AG09309 (cell line): ENCODE results near the gene CHD6.

Source experiments
- DNase-seq: peaks from one replicate; pipeline ENCODE4 v3.0.0-alpha.2; 2010; ENCODE audit warnings: low read depth
- H3K4me3 ChIP-seq: 2 replicates; pipeline ENCODE4 v1.5.1; 2011; ENCODE audit warnings: mild to moderate bottlenecking, low read depth, low read length, moderate library complexity; ENCODE audit not compliant: control insufficient read depth
- TF ChIP-seq, protein P1 (sequence below): IDR thresholded peaks from 2 replicates; pipeline ENCODE4 v1.5.1; 2011; ENCODE audit warnings: mild to moderate bottlenecking, low read depth, low read length, inconsistent platforms; ENCODE audit not compliant: insufficient read depth, control insufficient read depth; ENCODE audit errors: missing control alignments

The CHD6 gene

DNA sequence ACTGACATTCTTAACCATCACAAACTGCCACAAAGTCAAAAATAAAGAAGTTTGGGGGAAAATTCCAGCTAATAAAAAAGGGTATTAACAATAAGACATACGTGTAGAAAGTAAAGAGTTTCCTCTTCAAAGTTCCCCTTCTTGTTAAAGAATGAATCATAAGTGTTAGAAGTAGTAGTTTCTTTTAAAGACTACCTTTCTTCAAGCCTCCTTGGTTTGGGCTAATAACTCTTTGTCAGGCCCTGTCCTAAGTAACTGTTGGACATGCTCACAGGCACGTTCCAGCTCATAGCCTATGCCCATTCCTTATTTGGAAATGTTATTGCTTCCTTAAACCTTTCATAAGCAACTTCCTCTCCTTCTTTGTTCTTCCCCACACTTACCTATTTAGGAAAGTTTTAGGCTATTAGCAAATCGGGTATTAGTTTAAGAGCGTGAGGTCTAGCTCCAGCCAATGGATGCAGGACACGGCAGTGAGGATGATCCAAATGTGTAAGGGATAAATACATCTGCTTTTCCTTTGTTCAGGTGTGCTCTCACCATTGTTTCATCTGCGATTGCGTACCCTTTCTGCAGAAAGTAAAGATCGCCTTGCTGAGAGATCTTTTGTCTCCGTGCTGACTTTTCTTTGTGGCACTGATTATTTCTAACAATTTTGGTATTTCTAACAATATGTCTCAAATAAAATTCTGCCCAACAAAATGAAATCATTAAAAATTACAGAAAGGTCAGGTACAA is 64.9 kb downstream of the CHD6 start:
- no peak overlapping the region for H3K4me3 ChIP-seq
- DNase-seq = no peak
- TF ChIP-seq, protein P1, sequence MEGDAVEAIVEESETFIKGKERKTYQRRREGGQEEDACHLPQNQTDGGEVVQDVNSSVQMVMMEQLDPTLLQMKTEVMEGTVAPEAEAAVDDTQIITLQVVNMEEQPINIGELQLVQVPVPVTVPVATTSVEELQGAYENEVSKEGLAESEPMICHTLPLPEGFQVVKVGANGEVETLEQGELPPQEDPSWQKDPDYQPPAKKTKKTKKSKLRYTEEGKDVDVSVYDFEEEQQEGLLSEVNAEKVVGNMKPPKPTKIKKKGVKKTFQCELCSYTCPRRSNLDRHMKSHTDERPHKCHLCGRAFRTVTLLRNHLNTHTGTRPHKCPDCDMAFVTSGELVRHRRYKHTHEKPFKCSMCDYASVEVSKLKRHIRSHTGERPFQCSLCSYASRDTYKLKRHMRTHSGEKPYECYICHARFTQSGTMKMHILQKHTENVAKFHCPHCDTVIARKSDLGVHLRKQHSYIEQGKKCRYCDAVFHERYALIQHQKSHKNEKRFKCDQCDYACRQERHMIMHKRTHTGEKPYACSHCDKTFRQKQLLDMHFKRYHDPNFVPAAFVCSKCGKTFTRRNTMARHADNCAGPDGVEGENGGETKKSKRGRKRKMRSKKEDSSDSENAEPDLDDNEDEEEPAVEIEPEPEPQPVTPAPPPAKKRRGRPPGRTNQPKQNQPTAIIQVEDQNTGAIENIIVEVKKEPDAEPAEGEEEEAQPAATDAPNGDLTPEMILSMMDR = no peak

DNA sequence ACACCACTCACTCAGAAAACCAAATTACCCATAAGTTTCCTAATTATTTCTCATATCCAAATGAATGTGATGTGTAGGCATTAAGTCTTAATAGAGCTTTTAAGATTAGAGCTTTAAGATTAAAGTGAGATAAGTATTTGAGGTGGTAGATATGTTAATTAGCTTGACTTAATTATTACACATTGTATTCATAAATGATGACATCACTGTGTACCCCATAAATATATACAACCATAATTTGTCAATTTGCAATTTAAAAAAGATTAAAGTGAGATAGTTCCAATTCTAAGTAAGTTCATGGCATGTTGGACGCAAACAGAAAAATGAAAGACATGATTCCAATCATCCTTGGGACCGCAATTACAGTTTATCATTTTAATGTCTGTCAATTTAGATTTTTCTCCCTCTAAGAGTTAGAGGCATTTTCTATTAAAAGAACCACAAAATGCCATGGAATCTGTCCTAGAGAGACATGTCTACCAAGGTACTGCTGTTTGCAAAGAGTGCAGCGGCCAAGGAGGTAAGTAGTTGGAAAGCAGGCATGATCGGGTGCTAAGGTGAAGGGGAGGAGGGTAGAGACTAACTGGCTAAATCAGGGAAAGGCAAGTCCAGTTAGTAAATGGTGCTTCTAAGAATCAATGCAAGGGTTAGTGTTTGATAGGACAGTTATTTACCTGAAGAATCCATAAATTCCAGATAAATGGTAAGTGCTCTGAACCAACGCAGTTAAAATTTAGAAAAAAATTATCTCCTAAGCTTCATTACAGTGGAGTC is 65.7 kb downstream of the CHD6 start:
- DNase-seq = no peak
- TF ChIP-seq, protein P1 = no peak
- H3K4me3 ChIP-seq = no peak overlapping the region

GRCh38 chr20:41551011-41551705 is 67.0 kb downstream of the CHD6 start:
- no peak for DNase-seq
- H3K4me3 ChIP-seq = no peak overlapping the region
- TF ChIP-seq, protein P1 = no peak

- H3K4me3 ChIP-seq = no peak overlapping the region
- TF ChIP-seq, protein P1 = no peak
- no peak for DNase-seq
Observed at GRCh38 chr20:41547221-41547620, 71.0 kb downstream of the CHD6 start.

GRCh38 chr20:41546535-41546934 is 71.6 kb downstream of the CHD6 start:
- DNase-seq = no peak
- no peak overlapping the region for H3K4me3 ChIP-seq
- TF ChIP-seq, protein P1 = no peak

DNA sequence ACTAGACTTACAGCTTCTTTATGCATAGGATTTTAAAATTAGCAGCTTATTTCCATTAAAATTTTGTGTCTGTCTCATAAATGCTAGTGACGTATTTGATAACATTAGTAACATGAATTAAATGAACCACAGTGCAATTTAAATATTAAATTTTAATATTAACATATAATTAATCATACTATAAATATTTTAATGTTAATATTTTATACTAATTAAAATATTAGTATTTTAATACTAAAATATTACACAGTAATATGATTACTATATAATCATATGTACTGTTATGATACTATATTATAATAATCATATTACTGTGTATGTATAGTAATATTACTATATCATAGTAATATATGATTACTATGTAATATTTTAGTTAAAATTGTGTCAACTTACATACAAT is 73.7 kb downstream of the CHD6 start:
- H3K4me3 ChIP-seq = no peak overlapping the region
- TF ChIP-seq, protein P1 = no peak
- DNase-seq = no peak
